PC-9 (cell line): ENCODE measurements around the gene GIPR. TPM values are rescaled to one million over a fixed set of nuclear protein-coding genes. Genes with fewer than 3 reads are reported as not detected.

Experiments
- BruUV-seq: library from RNA; stranded (reverse); fragments of 400-500 nt; replicated peaks from 2 replicates; lab custom pipeline; 2021; lab: Mats Ljungman, UMichigan
- CTCF ChIA-PET: fragments of 300-600 bp; sonication (Branson Sonifier 250); formaldehyde crosslinking; loops from one replicate; lab custom pipeline; 2022; ENCODE audit warnings: antibody characterized with exemption; lab: Charles Lee
- POLR2A ChIA-PET: fragments of 300-600 bp; sonication (Branson Sonifier 250); formaldehyde crosslinking; loops from one replicate; lab custom pipeline; 2022; ENCODE audit warnings: antibody characterized with exemption; ENCODE audit not compliant: unreplicated experiment; lab: Charles Lee
- DNase-seq, 2 experiments: peaks; one replicate each; pipeline versions ENCODE4 v3.0.0 to v3.0.0-alpha.2; 2015 to 2022; ENCODE audit warnings: mixed read lengths in 1 of 2
- H2AFZ ChIP-seq: fragments of 200-600 bp; sonication (generic); 2 replicates; pipeline ENCODE4 v1.8.1; 2017; ENCODE audit warnings: antibody characterized with exemption
- H3F3A ChIP-seq: fragments of 200-600 bp; sonication (generic); 2 replicates; pipeline ENCODE4 v1.8.1; 2017; ENCODE audit warnings: antibody characterized with exemption, mild to moderate bottlenecking, low read depth; ENCODE audit not compliant: insufficient read depth
- H3K27ac ChIP-seq: fragments of 200-600 bp; sonication (generic); 2 replicates; pipeline ENCODE4 v1.6.1; 2016; ENCODE audit warnings: mixed run types
- H3K27me3 ChIP-seq: fragments of 200-600 bp; sonication (generic); 2 replicates; pipeline ENCODE4 v1.6.1; 2016; ENCODE audit warnings: low read depth, mixed run types; ENCODE audit not compliant: insufficient read depth
- H3K36me3 ChIP-seq: fragments of 200-600 bp; sonication (generic); 2 replicates; pipeline ENCODE4 v1.6.1; 2016; ENCODE audit warnings: low read depth, mixed run types
- H3K4me1 ChIP-seq: fragments of 200-600 bp; sonication (generic); replicated peaks from 2 replicates; pipeline ENCODE4 v1.6.1; 2016; ENCODE audit warnings: mixed run types; ENCODE audit not compliant: insufficient read depth
- H3K4me2 ChIP-seq: fragments of 200-600 bp; sonication (generic); 2 replicates; pipeline ENCODE4 v1.6.1; 2017; ENCODE audit warnings: mixed run types
- H3K4me3 ChIP-seq: fragments of 200-600 bp; sonication (generic); 2 replicates; pipeline ENCODE4 v1.6.1; 2016; ENCODE audit warnings: mixed run types
- H3K79me2 ChIP-seq: fragments of 200-600 bp; sonication (generic); 2 replicates; pipeline ENCODE4 v1.6.1; 2017; ENCODE audit warnings: low read depth, mixed run types
- H3K9me2 ChIP-seq: fragments of 200-600 bp; sonication (generic); 2 replicates; pipeline ENCODE4 v1.8.1; 2017; ENCODE audit warnings: mild to moderate bottlenecking; ENCODE audit not compliant: insufficient read depth
- H3K9me3 ChIP-seq: fragments of 200-600 bp; sonication (generic); 2 replicates; pipeline ENCODE4 v1.8.1; 2016; ENCODE audit warnings: low read depth; ENCODE audit not compliant: insufficient read depth
- H4K20me1 ChIP-seq: fragments of 200-600 bp; sonication (generic); 2 replicates; pipeline ENCODE4 v1.8.1; 2017; ENCODE audit not compliant: insufficient read depth
- EZH2 ChIP-seq: fragments of 200-600 bp; sonication (generic); IDR thresholded peaks from 2 replicates; pipeline ENCODE4 v1.8.0; 2017; ENCODE audit warnings: antibody characterized with exemption, low read depth
- intact Hi-C: fragments of 100-400 bp; cut with micrococcal nuclease; formaldehyde crosslinking; loops from one replicate; pipeline ENCODE4 v1.10.0; 2022; ENCODE audit not compliant: unreplicated experiment
- total RNA-seq: library from RNA; stranded (reverse); gene quantifications from 2 replicates; pipeline ENCODE4 v1.2.3, GENCODE V29; 2021
- TF ChIP-seq, protein P1 (sequence below): fragments of 200-600 bp; sonication (generic); conservative IDR thresholded peaks from 2 replicates; pipeline ENCODE4 v1.6.1; 2017; ENCODE audit warnings: mixed run types, antibody characterized with exemption, mild to moderate bottlenecking, moderate library complexity

Gene GIPR
- total RNA-seq, 1 experiment from 2014 or later: 5.8 TPM

DNA sequence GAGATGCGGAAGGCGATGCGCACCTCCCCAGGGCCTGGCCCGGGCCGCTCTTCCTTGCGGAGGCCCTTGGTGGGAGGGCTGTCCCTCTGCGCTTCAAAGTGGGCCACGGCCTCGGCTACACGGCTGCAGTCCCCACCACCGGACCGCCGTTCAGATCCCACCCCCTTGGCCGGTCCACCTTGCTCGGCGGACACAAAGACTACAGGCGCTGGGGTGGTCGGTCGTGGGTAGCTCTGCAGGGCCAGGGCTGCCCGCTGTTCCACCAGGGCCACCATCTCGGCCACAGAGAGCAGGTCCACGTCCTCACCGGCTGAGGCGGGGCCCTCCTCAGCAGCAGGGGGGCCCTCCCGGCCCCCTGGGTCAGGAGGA lies 44.7 kb downstream of the GIPR start:
- intact Hi-C loops: no loop called here
- Histone ChIP-seq H3K4me3 (no peak overlapping the region), H3K9me3 (no peaks in the 10 kb centered on the region), H3K9me2 (no peaks in the 10 kb centered on the region), H4K20me1 (peaks cover 15% of the 10 kb centered on the region), H3K36me3 (no peaks in the 10 kb centered on the region), H3K4me2 (no peak overlapping the region), H3F3A (peaks cover 26% of the 10 kb centered on the region), H2AFZ (no peak overlapping the region), H3K79me2 (peaks cover 69% of the 10 kb centered on the region), H3K27me3 (no peaks in the 10 kb centered on the region), H3K27ac (no peak overlapping the region), H3K4me1 (peaks cover 9% of the 10 kb centered on the region)
- ChIA-PET POLR2A (interaction anchor here (0.7 kb wide), 1 partner anchor 27 kb away, joined by 3 read pairs; no protein-coding TSS in a partner anchor), CTCF (no interaction called here)
- no TSS peak for BruUV-seq
- TF ChIP-seq, protein P1, sequence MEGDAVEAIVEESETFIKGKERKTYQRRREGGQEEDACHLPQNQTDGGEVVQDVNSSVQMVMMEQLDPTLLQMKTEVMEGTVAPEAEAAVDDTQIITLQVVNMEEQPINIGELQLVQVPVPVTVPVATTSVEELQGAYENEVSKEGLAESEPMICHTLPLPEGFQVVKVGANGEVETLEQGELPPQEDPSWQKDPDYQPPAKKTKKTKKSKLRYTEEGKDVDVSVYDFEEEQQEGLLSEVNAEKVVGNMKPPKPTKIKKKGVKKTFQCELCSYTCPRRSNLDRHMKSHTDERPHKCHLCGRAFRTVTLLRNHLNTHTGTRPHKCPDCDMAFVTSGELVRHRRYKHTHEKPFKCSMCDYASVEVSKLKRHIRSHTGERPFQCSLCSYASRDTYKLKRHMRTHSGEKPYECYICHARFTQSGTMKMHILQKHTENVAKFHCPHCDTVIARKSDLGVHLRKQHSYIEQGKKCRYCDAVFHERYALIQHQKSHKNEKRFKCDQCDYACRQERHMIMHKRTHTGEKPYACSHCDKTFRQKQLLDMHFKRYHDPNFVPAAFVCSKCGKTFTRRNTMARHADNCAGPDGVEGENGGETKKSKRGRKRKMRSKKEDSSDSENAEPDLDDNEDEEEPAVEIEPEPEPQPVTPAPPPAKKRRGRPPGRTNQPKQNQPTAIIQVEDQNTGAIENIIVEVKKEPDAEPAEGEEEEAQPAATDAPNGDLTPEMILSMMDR: no peak
- TF ChIP-seq EZH2: no peak
- DNase-seq: no peak

DNA sequence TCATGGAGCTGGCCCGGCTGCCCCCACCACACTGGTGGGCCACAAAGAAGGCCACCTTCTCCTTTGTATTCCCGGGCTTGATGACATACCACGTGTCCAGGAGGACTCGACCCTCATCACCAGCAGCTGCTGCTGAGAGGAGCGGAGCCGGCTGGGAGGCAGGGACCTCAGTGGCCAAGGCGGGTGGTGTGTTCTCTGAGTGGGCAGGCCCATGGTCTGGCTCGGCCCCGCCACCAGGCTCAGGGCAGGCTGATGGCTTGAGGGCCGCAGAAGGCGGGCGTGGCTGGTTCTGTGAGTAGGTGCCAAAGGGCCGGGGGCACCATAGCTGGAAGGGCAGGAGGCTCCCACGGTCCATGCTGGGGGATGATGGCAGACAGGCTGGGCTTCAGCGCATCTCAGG lies 45.1 kb downstream of the GIPR start:
- peaks cover 14% of the 10 kb centered on the region for H3K4me1 ChIP-seq
- no peak overlapping the region for H3K4me2 ChIP-seq
- no TSS peak for BruUV-seq
- no peak for DNase-seq
- no peaks in the 10 kb centered on the region for H3K9me3 ChIP-seq
- no peaks in the 10 kb centered on the region for H3K27me3 ChIP-seq
- H3F3A ChIP-seq: peaks cover 26% of the 10 kb centered on the region
- peaks cover 15% of the 10 kb centered on the region for H4K20me1 ChIP-seq
- peaks cover 73% of the 10 kb centered on the region for H3K79me2 ChIP-seq
- no peak overlapping the region for H3K27ac ChIP-seq
- no peak overlapping the region for H3K4me3 ChIP-seq
- CTCF ChIA-PET: no interaction called here
- no peak for TF ChIP-seq EZH2
- TF ChIP-seq, protein P1: no peak
- POLR2A ChIA-PET: interaction anchor here (0.9 kb wide), 1 partner anchor 36 kb away, joined by 12 read pairs; no protein-coding TSS in a partner anchor
- H2AFZ ChIP-seq: no peak overlapping the region
- H3K36me3 ChIP-seq: no peaks in the 10 kb centered on the region
- intact Hi-C loops: no loop called here
- H3K9me2 ChIP-seq: no peaks in the 10 kb centered on the region

DNA sequence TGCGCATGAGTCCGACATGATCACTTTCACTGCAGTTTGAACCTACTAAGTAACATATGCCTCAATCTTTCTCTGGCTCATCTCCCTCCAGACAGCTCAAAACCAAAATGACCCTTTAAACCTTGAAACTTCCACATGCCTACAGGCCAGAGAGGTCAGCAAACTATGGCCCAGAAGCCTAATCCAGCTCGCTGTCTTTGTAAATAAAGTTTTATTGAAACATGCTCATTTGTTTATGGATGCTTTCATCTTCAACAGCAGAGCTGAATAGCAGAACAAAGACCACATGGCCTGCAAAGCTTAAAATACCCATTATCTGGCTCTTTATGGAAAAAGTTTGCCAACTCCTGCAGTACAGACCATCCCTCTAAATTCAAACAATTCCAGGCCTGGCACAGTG lies 47.1 kb downstream of the GIPR start:
- H3K4me2 ChIP-seq: peak overlapping the region; percentile 94; the same call in 1 of the 2 replicates
- peaks cover 15% of the 10 kb centered on the region for H4K20me1 ChIP-seq
- intact Hi-C loops: no loop called here
- H3K9me3 ChIP-seq: no peaks in the 10 kb centered on the region
- no peak overlapping the region for H3K27ac ChIP-seq
- H3F3A ChIP-seq: peaks cover 16% of the 10 kb centered on the region
- no peaks in the 10 kb centered on the region for H3K27me3 ChIP-seq
- BruUV-seq: no TSS peak
- ChIA-PET POLR2A (interaction anchor here (0.6 kb wide), 1 partner anchor 84 kb away, joined by 6 read pairs; no protein-coding TSS in a partner anchor), CTCF (interaction anchor here (0.6 kb wide), 2 partner anchors 14 to 84 kb away, joined by 4 to 11 read pairs; no protein-coding TSS in a partner anchor)
- peaks cover 91% of the 10 kb centered on the region for H3K79me2 ChIP-seq
- DNase-seq: no peak
- peaks cover 8% of the 10 kb centered on the region; the same call in 1 of the 2 replicates for H3K36me3 ChIP-seq
- no peak for TF ChIP-seq EZH2
- TF ChIP-seq, protein P1: no peak
- no peaks in the 10 kb centered on the region for H3K9me2 ChIP-seq
- H2AFZ ChIP-seq: no peak overlapping the region
- peaks cover 27% of the 10 kb centered on the region for H3K4me1 ChIP-seq
- H3K4me3 ChIP-seq: no peak overlapping the region; the same call in 1 of the 2 replicates
